Transverse colon (tissue), 4 donors: Measurements from ENCODE around the gene OLFML1. TPM values are rescaled to one million over a fixed set of nuclear protein-coding genes. Genes with fewer than 3 reads are reported as not detected.

ENCODE experiments used
- DNase-seq: peaks from one replicate; pipeline ENCODE4 v3.0.0-alpha.2; 2019
- H3K27ac ChIP-seq, 4 donors: fragments of 200-600 bp; sonication (generic); 2 replicates each; pipeline ENCODE4 v1.5.1; 2016 to 2018; ENCODE audit warnings: inconsistent platforms in 4 of 4
- H3K27me3 ChIP-seq: fragments of 200-600 bp; sonication (generic); 2 replicates; pipeline ENCODE4 v1.5.1; 2017; ENCODE audit warnings: inconsistent platforms
- H3K36me3 ChIP-seq, 4 donors: fragments of 200-600 bp; sonication (generic); 2 replicates each; pipeline ENCODE4 v1.5.1; 2017 to 2019; ENCODE audit warnings: inconsistent platforms in 4 of 4
- H3K4me1 ChIP-seq, 4 donors: fragments of 200-600 bp; sonication (generic); 2 replicates each; pipeline ENCODE4 v1.5.1; 2017 to 2020; ENCODE audit warnings: inconsistent platforms in 4 of 4
- H3K4me3 ChIP-seq, 4 donors: fragments of 200-600 bp; sonication (generic); 1 replicate in 1 of 4; 2 replicates in 3 of 4; pipeline versions ENCODE4 v1.5.1 to v1.6.1; 2017 to 2019; ENCODE audit warnings: inconsistent platforms in 4 of 4
- H3K9me3 ChIP-seq, 2 donors: fragments of 200-600 bp; sonication (generic); 2 replicates each; pipeline ENCODE4 v1.5.1; 2017 to 2019; ENCODE audit warnings: inconsistent platforms in 2 of 2
- CTCF ChIP-seq, 5 experiments: fragments of 200-600 bp in 3 of 5; fragments of 450-650 bp in 2 of 5; sonication (generic) in 3 of 5; IDR thresholded peaks; 1 replicate in 2 of 5; 2 replicates in 3 of 5; pipeline ENCODE4 v1.5.1; 2016 to 2017; ENCODE audit warnings: antibody characterized with exemption in 5 of 5, inconsistent platforms in 3 of 5, mild to moderate bottlenecking in 2 of 5, moderate library complexity in 1 of 5
- EP300 ChIP-seq: sonication (generic); formaldehyde crosslinking; IDR thresholded peaks from one replicate; pipeline ENCODE4 v1.6.1; 2017; ENCODE audit warnings: antibody characterized with exemption, low read depth
- POLR2A ChIP-seq: fragments of 450-650 bp; IDR thresholded peaks from one replicate; pipeline ENCODE4 v1.6.1; 2016; ENCODE audit warnings: antibody characterized with exemption, mild to moderate bottlenecking, moderate library complexity
- POLR2AphosphoS5 ChIP-seq, 3 donors: sonication (generic); formaldehyde crosslinking; IDR thresholded peaks; one replicate each; pipeline ENCODE4 v1.6.1; 2016; ENCODE audit warnings: antibody characterized with exemption in 3 of 3
- WGBS, 2 donors: methylation state at CpG; one replicate each; pipeline ENCODE4 v1.1.5; 2018; ENCODE audit warnings: low coverage in 1 of 2; 5-methylcytosine and 5-hydroxymethylcytosine counted together
- in situ Hi-C, 4 donors: fragments of 200-750 bp; cut with MboI; loops; one replicate each; pipeline versions ENCODE4 v1.15.0 to v1.15.1; 2017; ENCODE audit warnings: low sequenced_read_pairs in 3 of 4, low pct_ligation_motif_present in 1 of 4, low pct_unique_long_range_greater_than_20kb in 1 of 4
- intact Hi-C: fragments of 100-400 bp; cut with DNase I; formaldehyde crosslinking; loops from one replicate; pipeline ENCODE4 v1.15.1; 2023; ENCODE audit warnings: low total_unique reads
- total RNA-seq, 4 donors: library from RNA; depleted of rRNA; stranded (reverse); fragments of >200 nt; gene quantifications; one replicate each; pipeline ENCODE4 v1.1.0, GENCODE V29; 2016

The OLFML1 gene
- total RNA-seq, 4 donors from 2014 or later, result 0.20 to 4.8 (median 2.6) TPM; not detected in 1

GRCh38 chr11:7501251-7501650 lies 15.9 kb downstream of the OLFML1 start:
- 90% methylated on average over 3 of the region's 3 CpGs; no CpG with 5 or more reads in 1 of the 2 donors for WGBS, 2 donors
- Histone ChIP-seq H3K27ac (no peak overlapping the region), H3K4me3 (no peak overlapping the region), H3K36me3 (no peaks in the 10 kb centered on the region), H3K4me1 (no peaks in the 10 kb centered on the region), H3K27me3 (no peaks in the 10 kb centered on the region), H3K9me3 (no peaks in the 10 kb centered on the region)
- no peak for DNase-seq
- TF ChIP-seq POLR2AphosphoS5 (IDR thresholded peaks at IDR 0.05) (no peak), EP300 (no peak), POLR2A (no peak), CTCF (IDR thresholded peaks at IDR 0.05) (no peak)
- intact Hi-C loops (no loop called here), in situ Hi-C loops (no loop called here)

DNA sequence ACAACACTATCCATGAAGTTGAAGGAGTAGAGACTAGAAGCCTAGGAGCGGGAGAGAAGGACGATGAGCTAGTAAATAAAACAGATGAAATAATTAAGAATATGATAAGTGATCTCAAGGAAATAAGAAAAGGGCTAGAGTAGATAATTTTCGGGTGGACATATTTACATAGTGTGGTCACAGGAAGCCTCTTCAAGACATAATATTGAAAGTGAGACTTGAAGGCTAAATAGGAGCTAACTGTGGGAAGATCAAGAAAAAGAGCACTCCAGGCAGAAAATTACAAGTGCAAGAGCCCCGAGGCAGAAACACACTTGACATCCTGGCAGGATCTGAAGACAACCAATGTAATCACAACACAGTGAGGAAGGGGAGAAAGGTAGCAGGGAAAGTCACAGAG lies 16.6 kb downstream of the OLFML1 start:
- TF ChIP-seq POLR2A, result no peak
- TF ChIP-seq EP300, result no peak
- no peak for TF ChIP-seq CTCF (IDR thresholded peaks at IDR 0.05)
- no peak for TF ChIP-seq POLR2AphosphoS5 (IDR thresholded peaks at IDR 0.05)
- no peak overlapping the region for H3K4me3 ChIP-seq
- H3K36me3 ChIP-seq, result no peaks in the 10 kb centered on the region
- no peaks in the 10 kb centered on the region for H3K27me3 ChIP-seq
- WGBS, 2 donors, result 74 to 90% methylated on average over 4 of the region's 4 CpGs
- no peaks in the 10 kb centered on the region for H3K9me3 ChIP-seq
- intact Hi-C loops (no loop called here), in situ Hi-C loops (no loop called here)
- H3K27ac ChIP-seq, result no peak overlapping the region
- DNase-seq, result no peak
- H3K4me1 ChIP-seq, result no peaks in the 10 kb centered on the region

GRCh38 chr11:7506243-7506642 lies 20.9 kb downstream of the OLFML1 start:
- DNase-seq, result no peak
- in situ Hi-C loops, result no loop called here
- Histone ChIP-seq H3K9me3 (no peaks in the 10 kb centered on the region), H3K36me3 (no peaks in the 10 kb centered on the region), H3K4me1 (peaks cover 0 to 8% (median 2%) of the 10 kb centered on the region in 4 donors), H3K27ac (no peak overlapping the region), H3K27me3 (no peaks in the 10 kb centered on the region), H3K4me3 (no peak overlapping the region)
- intact Hi-C loops, result no loop called here
- no peak for TF ChIP-seq EP300
- TF ChIP-seq POLR2AphosphoS5 (IDR thresholded peaks at IDR 0.05), result no peak
- TF ChIP-seq POLR2A, result no peak
- no peak for TF ChIP-seq CTCF (IDR thresholded peaks at IDR 0.05)
- 91% methylated on average over 2 to 3 of the region's 3 CpGs for WGBS, 2 donors

DNA sequence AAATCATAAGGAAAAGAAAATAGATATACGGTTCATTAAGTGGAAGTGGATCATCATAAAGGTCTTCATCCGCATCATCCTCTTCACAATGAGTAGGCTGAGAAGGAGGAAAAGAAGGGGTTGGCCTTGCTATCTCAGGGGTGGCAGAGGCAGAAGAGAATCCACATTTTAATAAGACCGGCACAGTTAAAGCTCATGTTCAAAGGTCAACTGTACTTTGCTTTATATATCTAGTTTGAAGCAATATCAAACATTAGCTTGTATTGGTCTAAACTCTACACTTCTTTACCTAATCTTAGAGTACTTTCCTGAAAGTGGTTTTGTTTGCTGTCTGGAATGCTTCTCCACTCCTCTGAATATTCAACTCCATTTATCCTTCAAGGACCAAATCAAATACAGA lies 22.8 kb downstream of the OLFML1 start:
- Histone ChIP-seq H3K4me3 (no peak overlapping the region), H3K27ac (no peak overlapping the region), H3K27me3 (no peaks in the 10 kb centered on the region), H3K36me3 (no peaks in the 10 kb centered on the region), H3K9me3 (no peaks in the 10 kb centered on the region), H3K4me1 (peaks cover 7 to 26% (median 19%) of the 10 kb centered on the region in 4 donors)
- in situ Hi-C loops, result no loop called here
- WGBS, 2 donors, result 64 to 76% methylated on average over 3 of the region's 3 CpGs
- intact Hi-C loops, result no loop called here
- TF ChIP-seq POLR2AphosphoS5 (IDR thresholded peaks at IDR 0.05) (no peak), EP300 (no peak), CTCF (IDR thresholded peaks at IDR 0.05) (no peak), POLR2A (no peak)
- DNase-seq, result no peak
